LNCaP clone FGC (cell line): ENCODE data around the gene ITFG1.

Experiments
- DNase-seq: peaks from one replicate; pipeline ENCODE4 v3.0.0-alpha.2; 2011; ENCODE audit warnings: low read depth
- H3K4me3 ChIP-seq: 2 replicates; pipeline ENCODE4 v1.5.1; 2011; ENCODE audit warnings: mild to moderate bottlenecking, low read depth, low read length, control low read depth
- TF ChIP-seq, protein P1 (sequence below): IDR thresholded peaks from 2 replicates; pipeline ENCODE4 v1.5.1; 2012; ENCODE audit warnings: mild to moderate bottlenecking; ENCODE audit not compliant: control insufficient read depth, insufficient read depth; ENCODE audit errors: extremely low read depth

The ITFG1 gene

DNA sequence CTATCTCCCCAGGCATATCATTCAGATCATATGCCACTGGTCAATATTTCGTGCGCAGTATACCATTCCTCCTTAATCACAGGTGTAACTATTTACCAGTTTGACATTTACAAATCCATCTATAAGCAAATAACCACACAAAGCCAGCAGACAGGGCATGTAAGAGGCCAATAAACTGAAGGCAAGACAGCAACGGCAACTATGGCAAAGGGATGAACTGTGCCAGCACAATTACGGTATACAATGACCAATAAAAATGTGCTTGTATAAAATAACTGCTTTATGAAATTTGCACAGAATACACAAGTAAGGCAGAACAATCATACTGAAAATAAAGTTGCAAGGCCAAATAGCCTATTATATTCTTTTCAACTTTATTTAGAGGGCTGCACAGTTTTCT is 326.3 kb downstream of the ITFG1 start:
- TF ChIP-seq, protein P1, sequence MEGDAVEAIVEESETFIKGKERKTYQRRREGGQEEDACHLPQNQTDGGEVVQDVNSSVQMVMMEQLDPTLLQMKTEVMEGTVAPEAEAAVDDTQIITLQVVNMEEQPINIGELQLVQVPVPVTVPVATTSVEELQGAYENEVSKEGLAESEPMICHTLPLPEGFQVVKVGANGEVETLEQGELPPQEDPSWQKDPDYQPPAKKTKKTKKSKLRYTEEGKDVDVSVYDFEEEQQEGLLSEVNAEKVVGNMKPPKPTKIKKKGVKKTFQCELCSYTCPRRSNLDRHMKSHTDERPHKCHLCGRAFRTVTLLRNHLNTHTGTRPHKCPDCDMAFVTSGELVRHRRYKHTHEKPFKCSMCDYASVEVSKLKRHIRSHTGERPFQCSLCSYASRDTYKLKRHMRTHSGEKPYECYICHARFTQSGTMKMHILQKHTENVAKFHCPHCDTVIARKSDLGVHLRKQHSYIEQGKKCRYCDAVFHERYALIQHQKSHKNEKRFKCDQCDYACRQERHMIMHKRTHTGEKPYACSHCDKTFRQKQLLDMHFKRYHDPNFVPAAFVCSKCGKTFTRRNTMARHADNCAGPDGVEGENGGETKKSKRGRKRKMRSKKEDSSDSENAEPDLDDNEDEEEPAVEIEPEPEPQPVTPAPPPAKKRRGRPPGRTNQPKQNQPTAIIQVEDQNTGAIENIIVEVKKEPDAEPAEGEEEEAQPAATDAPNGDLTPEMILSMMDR: no peak
- no peak overlapping the region for H3K4me3 ChIP-seq
- DNase-seq: peak; percentile 60

DNA sequence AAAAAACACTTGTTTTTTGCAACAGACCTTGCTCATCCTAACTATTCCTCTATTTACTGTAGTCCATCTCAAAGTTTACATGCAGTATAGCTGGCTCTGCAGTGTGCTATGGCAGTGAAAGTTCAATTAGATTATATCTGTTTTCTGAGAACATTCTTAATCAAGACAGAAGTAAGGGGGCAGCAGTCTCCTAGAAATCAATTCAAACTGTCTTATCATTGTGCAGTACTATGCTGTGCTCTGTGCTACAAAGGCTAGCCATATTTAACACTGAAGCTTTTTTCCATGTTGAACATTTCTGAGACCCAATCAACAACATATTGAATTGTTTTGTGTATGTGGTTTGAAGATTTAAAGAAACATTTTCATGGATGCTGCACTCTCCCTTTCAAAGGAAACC is 328.6 kb downstream of the ITFG1 start:
- H3K4me3 ChIP-seq: no peak overlapping the region
- no peak for DNase-seq
- TF ChIP-seq, protein P1: 0 out of 2 replicates have a peak, but pooled peaks have one; percentile 4

DNA sequence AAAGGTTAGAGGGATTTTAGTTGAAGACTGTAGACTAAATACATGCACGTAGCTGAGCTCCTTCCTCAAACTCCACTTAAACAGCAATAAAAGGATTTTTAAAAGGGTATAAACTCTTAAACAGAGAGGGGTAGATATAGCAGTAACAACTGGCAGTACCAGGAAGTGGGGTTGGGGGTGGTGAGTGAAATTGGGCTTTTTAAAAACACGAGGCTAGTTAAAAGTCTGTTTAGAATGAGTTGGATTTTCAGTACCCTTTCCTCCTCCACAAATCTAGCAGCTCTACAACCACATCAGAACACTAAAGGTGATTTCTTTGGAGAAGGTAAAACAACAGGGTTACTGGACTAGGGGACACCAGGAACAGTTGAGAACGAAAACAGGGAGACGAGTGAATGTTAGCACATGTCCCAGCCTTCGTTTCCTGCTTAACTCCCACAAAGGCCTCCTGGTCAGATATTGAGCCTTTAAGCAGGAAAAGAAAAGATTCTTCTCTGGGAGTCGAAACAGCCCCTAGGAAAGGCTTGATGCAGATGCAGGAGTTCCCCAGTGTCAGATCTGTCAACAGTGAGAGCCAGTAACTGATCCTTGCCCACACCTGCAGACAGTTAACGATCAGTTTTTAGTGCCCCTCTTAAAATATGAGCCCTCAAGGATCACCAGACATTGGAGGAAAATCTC is 331.0 kb downstream of the ITFG1 start:
- DNase-seq: no peak
- TF ChIP-seq, protein P1: no peak
- H3K4me3 ChIP-seq: no peak overlapping the region

DNA sequence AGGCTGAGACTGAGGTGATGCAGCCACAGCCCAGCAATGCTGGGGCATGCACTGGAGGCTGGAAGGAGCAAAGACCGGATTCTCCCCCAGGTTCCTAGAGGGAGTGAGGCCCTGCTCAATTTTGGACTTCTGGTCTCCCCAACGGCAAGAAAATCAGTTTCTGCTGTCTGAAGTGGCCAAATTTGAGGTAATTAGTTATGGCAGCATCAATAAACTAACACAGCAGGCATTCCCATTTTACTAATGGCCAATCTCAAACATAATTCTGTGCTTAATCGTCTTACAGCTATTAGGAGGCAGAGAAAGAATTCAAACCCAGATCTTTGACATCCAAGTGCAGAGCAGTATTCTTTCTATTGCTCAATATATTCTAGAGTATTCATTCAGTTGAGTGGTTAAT is 333.3 kb downstream of the ITFG1 start:
- DNase-seq: no peak
- H3K4me3 ChIP-seq: no peak overlapping the region
- TF ChIP-seq, protein P1: no peak

DNA sequence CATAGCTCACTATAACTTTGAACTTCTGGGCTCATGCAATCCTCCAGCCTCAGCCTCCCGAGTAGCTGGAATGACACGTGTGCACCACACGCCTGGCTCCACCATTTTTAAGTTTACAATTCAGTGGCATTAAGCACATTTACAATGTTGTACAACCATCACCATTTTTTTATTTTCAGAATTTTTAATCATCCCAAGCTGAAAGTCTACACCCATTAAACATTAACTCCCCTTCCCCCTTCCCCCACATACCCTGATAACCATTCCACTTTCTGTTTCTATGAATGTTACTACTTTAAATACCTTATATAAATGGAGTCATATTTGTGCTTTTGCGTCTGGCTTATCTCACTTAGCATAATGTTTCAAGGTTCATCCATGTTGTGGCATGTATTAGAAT is 335.1 kb downstream of the ITFG1 start:
- DNase-seq: no peak
- TF ChIP-seq, protein P1: no peak
- H3K4me3 ChIP-seq: no peak overlapping the region

DNA sequence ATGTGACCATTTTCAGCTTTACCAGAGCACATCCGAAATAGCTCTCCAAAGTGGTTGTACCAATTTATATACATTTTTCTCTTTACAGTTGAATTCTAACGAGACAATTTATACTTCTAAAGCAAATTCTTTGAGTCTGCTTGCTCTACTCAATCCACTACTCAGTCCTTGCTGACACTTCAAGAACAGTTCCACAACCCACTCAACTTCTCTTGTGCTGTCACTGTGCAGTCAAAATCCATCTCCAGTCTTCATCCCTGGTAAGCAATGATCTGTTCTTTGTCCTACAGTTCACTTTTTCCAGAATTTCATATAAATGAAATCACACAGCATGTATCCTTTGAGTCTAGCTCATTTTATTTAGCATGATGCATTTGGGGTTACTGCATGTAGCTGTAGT is 347.7 kb downstream of the ITFG1 start:
- TF ChIP-seq, protein P1: no peak
- DNase-seq: no peak
- H3K4me3 ChIP-seq: no peak overlapping the region

DNA sequence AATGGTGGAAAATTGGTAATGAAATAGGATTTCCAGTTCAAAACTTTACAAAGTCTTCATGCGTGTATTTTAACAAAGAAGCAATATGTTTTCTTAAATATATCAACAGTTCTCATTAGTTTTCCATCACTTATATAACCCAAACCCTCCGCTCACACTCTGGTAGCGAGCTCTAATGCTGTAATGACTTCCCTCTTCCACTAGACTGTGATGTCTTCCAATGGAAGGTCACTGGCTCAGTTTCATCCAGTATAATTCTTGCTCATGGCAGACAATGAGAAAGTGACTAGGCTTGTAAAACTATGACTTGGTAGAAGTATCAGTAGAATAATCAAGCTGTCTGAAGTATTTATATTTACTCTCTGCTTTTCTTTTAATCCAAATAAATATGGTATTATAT is 349.9 kb downstream of the ITFG1 start:
- DNase-seq: no peak
- TF ChIP-seq, protein P1: no peak
- H3K4me3 ChIP-seq: no peak overlapping the region
